DMS 273 (cell line): Measurements from ENCODE around the gene MYBPC1.
"Not testable (repeated sequence)": the region's sequence is repeated elsewhere in the genome, so short reads cannot be mapped to it uniquely, and the experiment has no call there.

ENCODE experiments used
- DNase-seq: peaks from one replicate; lab custom pipeline; 2025; ENCODE audit not compliant: unreplicated experiment; lab: John Stamatoyannopoulos, UW

Gene MYBPC1

DNA sequence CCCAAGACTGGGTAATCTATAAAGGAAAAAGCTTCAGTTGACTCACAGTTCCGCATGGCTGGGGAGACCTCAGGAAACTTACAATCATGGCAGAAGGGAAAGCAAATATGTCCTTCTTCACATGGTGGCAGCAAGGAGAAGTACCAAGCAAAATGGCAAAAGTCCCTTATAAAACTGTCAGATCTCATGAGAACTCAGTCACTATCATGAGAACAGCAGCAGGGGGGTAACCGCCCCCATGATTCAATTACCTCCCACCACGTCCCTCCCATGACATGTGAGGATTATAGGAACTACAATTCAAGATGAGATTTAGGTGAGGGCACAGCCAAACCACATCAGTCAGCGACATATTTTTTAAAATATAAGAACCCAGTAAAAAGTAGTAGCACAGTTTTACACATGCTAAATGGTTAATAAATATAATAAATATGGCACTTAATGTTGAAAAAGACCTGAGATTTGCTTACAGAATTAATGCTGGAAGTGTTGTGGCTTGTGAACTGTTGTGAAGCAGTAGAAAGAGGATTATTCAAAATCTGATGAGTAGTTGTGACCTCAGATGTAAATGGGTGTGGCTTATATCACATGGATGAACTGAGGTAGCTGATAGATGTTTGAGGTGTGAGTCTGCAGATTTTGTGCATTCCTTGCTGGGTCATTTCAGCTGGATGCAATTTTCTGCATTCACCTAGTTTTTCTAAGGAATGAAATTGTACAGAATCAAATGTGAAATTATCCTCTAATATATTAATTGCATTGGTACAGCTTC lies 55.8 kb downstream of the MYBPC1 start:
- no peak for DNase-seq

DNA sequence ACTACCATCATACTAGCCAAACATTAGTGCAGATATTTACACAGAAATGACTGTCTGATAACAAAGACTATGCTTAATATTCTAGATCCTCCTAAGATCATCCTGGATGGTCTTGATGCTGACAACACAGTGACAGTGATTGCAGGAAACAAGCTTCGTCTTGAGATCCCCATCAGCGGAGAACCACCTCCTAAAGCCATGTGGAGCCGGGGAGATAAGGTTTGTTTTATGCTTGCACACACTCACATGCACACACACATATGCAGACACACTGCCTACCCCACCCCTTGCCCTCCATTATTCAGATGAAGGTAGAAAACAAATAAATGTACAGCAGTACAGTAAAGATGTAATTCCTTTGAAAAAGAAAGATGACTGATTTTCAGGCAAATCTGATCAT lies 58.3 kb downstream of the MYBPC1 start:
- no peak for DNase-seq

DNA sequence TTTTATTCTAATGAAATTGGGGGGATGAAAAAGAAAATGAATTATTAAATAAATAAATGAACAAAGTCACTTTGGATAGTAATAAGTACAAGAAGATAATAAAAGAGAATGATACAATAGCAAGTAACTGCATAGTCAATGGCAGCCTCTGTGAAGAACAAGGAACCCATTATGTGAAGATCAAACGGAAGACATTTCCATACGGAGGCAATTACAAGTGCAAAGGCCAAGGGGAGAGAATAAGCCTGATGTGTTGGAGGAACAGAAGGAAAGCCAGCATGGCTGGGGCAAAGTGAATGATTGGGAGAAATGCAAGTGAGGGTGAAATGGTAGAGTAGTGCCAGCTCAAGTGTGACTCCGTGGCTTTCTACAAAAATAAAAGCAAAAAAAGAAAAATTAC lies 58.7 kb downstream of the MYBPC1 start:
- DNase-seq, result no peak

DNA sequence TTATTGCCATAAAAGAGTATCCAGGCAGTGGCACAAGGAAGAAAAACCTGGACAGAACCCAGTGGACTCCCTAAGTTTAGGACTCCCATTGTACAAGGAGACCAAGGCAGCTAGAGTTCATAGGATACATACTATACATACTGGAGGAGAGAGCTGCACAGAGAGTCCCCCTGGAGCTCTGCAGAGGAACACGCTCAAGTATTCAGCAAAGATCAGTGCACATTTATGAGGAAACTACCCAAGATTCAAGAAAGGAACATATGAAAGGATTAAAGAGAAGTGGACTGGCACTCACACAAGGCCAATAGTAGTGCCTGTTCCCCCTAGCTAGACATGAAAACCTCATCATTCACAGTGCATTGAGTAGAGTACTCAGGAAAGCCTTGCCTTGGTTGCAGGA lies 59.7 kb downstream of the MYBPC1 start:
- no peak for DNase-seq

DNA sequence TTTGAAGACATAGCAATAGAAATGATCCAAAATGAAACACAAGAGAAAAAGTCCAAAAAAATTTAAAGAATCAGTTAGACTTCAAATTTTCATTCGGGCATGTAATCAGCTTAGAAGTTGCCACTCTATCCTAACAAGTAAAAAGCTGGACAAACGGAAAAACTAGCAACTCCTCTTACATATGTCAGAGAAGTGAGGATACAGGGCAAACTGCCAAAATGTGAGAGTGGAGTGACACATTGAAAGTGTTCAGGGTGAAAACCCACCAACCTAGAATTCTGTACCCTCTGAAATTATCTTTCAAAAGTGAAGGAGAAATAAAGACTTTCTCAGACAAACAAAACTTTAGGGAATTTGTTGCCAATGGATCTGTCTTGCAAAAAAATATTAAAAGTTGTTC lies 60.6 kb downstream of the MYBPC1 start:
- peak; percentile 12 for DNase-seq

DNA sequence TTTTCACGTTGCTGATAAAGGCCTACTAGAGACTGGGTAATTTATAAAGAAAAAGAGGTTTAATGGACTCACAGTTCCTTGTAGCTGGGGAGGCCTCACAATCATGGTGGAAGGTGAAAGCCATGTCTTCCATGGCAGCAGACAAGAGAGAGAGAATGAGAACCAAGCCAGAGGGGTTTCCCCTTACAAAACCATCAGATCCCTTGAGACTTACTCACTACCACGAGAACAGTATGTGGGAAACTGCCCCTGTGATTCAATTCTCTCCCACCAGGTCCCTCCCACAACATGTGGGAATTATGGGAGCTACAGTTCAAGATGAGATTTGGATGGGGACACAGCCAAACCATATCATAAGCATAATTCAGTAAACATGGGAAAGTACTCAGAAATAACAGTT lies 65.9 kb downstream of the MYBPC1 start:
- not testable (repeated sequence) for DNase-seq

DNA sequence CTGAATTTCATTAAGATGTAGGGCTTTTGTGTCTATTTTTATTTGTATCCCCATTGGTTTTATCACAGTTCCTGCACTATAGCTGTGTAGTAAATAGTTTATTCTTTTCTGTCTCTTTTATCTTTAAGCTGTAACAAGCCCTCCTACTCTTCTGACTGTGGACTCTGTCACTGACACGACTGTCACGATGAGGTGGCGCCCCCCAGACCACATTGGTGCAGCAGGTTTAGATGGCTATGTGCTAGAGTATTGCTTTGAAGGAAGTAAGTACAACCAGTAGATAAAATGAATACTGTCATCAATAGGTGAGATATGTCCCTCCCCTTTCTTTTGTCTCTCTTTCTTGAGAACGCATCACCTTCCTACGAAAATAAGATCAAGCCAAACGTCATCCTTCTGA lies 68.5 kb downstream of the MYBPC1 start:
- DNase-seq, result no peak

DNA sequence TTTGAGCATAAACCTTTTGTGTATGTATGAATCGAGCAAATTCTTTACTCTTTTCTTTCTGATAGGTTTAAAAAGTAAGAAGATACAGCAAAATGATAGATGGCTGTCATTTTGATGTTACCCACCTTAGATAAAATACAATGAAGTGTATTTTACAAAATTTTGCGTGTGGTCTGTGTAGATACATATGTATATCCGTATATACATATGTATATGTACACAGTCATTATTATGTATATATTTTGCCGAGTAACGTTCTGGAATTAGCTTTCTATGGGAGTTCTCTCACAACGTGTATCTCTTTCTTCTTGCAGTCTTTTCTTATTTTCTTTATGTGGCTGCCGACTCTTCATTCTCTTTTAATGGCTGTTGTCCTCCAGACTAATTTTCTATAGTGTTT lies 70.2 kb downstream of the MYBPC1 start:
- DNase-seq, result no peak

DNA sequence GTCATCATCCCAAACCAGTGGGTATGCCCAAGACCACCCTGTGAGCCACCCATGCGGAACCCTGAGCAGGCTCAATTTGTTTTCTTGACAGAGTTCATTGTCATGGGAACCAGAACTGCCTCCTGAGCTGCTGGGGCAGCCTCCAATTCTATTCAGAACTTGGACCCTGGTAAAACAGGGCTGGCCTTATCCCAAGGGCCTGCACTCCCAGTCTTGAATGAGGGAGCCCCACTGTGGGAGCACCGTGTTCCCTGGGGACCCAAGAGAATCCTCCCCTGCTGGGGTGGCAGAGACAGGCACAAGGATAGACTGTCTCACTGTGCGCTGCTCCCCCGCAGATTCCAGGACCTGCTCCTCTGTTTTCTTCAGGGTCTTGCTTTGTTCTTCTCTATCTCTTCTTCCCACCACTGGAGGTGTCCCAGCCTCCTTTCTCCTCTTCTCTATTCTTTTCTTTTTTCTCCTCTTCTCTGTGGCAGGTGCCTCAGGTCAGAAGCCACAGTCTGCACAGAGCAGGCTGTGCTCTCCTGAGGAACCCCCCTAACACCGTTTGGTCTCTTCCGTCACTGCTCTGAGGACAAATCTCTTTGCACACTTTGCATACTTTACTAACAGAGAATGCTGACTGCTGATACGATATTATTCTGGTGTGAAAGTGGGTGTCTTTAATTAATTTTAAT lies 71.4 kb downstream of the MYBPC1 start:
- DNase-seq, result no peak

DNA sequence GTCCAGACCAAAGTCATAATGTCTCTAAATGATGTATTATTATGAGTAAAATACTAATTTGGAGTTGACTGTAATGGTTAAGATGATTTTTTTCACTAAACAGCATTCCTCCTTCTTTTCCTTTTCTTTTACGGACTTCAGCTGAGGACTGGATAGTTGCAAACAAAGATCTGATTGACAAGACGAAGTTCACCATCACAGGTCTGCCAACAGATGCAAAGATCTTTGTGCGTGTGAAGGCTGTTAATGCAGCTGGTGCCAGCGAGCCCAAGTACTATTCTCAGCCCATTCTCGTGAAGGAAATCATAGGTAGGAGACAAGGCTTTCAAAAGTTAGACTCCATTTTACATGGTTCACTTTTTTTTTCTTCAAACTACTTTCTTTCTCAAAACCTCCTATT lies 72.8 kb downstream of the MYBPC1 start:
- no peak for DNase-seq

DNA sequence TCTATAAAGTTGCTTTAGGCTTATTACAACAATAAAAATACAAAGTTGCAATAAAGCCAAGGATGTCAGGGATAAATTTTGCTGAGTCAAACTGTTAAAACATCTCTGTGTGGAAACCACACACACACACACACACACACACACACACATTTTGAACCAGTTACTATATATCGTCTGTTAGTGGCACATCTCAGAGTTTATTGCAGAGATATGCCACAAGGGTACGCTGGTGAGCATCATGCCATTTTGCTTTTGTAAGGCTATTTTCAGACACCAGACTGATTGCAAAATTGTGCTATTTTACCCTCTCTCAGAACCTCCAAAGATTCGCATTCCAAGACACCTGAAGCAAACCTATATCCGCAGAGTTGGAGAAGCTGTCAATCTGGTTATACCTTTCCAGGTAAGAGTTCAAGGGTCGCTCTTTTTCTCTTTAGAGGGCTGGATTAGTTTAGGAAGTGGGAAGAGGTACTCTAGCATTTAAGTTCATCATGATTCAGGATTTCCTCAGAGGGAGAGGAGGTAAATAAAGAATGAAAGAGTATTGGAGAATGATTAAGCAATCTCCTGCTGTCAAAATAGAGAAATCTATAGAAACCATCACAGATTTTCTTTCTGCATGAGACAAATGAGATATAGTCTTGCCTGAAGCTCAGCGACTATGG lies 75.4 kb downstream of the MYBPC1 start:
- peak; percentile 39 for DNase-seq

DNA sequence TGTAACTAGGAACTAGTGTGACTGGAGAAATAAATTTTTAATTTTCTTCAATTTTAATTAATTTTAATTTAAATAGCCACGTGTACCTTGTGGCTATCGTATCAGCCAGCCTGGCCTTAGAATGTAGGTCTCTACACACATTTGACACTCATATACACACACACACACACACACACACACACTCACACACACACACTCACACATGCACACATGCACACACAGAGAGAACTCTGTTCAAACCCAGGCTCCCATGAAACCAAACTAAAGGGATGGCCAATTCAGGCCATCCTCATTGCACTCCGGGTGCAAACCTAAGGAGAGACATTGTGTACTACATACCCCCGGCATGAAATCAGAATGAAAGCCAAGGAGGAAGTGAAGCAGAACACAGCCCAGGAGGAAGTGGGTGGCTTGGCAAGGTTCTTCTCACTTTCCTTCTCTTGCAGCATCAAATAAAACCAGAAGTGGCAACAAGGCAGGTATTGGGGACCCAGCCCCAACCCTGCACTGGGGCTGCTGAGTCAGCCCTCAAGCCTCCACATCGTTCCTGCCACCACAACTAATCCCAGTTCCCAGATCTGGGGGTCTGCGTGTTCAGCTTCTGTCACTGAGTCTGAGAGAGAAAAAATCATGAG lies 76.5 kb downstream of the MYBPC1 start:
- no peak for DNase-seq

DNA sequence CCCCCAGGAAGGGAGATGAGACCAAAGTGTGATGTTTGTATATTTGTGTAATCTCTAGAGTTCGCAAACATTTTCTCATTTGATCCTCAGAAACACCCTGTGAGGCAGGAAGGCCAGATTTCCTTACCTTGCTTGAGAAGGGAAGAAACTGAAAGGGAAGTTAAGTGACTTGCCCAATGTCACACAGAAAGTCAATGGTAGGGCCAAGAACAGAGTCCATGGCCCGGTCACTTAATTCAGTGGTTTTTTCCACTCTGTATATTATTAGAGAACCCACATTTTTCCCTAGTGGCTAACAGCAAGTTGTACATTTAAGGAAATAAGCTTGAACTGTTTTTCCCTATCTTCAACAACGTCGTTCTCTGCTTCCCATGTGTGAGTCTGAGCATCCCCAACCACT lies 77.1 kb downstream of the MYBPC1 start:
- no peak for DNase-seq

DNA sequence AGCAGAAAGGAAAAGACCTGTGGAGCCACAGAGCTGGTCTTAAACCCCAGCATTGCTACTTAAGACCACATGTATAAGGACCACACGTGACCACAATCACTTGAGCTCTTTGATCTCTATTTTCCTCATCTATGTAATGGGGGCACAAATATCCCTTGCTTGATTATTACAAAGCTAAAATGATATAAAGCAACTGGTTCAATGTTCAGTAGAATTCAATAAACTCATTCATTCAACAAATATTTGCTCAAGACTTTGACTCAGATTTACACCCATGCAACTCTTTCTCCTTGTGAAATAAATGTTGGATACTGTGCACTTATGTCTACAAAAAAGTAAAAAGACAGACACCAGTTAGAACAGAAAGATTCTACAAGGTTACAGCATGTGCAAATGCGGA lies 80.8 kb downstream of the MYBPC1 start:
- DNase-seq, result no peak

DNA sequence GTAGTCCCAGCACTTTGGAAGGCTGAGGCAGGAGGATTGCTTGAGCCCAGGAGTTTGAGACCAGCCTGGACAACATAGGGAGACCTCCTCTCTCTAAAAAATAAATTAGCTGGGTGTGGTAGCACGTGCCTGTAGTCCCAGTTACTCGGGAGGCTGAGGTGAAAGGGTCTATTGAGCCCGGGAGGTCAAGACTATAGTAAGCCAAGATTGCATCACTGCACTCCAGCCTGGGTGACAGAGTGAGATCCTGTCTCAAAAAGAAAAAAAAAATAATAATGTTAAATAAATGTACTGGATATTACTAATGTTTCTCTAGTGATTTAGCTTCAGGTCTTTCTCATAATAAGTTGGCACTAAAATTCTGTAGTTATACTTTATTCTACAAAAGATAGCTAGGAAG lies 81.7 kb downstream of the MYBPC1 start:
- DNase-seq, result not testable (repeated sequence)

DNA sequence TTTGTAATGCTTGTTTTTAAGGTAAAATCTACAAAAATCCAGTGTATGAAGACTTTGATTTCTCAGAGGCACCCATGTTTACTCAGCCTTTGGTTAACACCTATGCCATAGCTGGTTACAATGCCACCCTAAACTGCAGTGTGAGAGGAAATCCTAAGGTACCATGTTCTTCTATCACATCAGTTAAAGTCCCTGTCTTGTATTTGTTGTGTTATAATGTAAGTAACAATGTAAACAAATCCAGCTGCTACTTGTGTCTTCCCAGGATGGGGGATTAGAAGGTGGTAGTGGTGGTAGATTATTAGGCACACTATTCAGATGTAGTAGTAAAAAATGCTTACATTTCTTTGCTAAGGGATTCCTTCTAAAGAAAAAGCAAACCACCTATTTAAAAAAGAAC lies 83.3 kb downstream of the MYBPC1 start:
- DNase-seq, result no peak

DNA sequence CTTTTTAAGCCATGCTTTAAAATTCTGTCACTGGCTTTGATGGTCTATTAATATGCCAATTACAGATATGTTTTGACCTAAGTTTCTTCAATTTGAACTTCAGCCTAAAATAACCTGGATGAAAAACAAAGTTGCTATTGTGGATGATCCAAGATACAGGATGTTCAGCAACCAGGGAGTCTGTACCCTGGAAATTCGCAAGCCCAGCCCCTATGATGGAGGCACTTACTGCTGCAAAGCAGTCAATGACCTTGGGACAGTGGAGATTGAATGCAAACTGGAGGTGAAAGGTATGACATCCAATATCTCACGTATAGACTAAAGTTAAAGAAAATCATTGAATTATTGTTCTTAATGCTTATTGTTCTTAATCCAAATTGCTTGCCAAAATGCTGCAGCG lies 85.5 kb downstream of the MYBPC1 start:
- no peak for DNase-seq

DNA sequence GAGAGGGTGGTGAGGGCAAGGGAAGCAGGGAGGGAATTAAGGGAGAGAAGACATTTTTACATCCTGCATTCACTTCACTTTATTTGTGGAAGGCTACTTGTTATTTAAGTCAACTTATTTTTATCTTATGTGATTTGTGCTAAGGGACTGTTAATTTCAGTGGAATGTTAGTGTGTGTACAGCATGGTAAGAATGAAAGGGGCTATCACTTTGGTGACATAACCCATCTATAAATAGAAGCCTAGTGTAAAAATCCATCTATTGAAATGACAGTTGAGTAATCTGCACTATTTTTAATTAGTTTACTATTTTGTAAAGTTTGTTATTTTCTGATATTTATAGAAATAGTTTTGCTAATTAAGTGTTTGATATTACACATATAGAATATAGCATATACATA lies 85.9 kb downstream of the MYBPC1 start:
- DNase-seq, result no peak

DNA sequence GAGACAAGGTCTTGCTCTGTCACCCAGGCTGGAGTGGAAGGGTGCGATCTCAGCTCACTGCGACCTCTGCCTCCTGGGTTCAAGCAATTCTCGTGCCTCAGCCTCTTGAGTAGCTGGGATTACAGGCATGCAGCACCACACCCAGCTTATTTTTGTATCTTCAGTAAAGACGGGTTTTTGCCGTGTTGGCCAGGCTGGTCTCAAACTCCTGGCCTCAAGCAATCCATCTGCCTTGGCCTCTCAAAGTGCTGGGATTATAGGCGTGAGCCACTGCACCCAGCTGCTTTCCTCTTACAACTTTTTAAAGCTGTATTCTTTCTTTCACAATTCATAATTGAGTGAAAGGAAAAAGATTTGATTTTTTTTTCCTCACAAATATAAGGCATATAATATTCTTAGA lies 86.9 kb downstream of the MYBPC1 start:
- DNase-seq, result not testable (repeated sequence)

DNA sequence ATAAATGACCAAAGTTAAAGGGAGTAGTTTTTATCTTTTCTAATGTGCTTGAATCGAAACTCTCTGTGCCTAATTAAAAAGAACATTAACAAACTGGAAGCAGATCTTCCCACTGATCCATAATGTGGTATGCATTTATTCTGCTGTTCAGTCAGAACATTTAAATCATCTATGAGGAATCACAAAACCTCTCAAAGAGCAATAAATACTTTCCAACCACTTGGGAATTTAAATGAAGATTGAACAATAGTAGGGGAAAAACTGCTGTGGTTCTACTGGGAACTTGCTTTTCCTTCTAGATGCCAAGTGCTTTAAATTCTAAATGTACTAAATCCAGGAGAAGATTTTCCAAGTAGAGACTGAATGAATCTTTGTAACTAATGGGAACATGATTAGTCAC lies 90.3 kb downstream of the MYBPC1 start:
- DNase-seq, result no peak

DNA sequence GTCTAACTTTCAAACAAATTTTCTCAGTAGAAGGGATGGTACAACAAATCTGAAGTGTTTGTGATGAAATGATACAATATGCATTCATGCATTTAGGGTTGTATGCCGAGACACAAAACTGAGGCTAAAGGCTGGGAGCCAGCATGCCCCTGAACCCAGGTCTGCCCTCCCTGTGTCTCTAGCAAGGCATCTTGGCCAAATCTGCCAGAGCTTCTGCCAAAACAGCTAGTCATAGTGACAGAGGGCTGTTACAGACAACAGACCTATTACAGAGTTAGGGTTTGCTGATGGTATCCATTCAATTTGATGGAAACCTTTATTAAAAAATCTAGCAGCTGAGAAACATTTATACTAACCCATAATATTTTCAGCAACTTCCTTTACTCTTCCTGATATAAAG lies 91.4 kb downstream of the MYBPC1 start:
- DNase-seq, result no peak
